Activated CD4-positive, alpha-beta T cell treated with anti-CD3 and anti-CD28 coated beads, Interleukin-2, amount 10 ng/mL, durations not matched to agents 7 days and 5 days (primary cell): ENCODE results near the gene SVIL. TPM values are rescaled to one million over a fixed set of nuclear protein-coding genes. Genes with fewer than 3 reads are reported as not detected.
A peak's percentile ranks its signal among the peaks of the same experiment; 100 is the strongest.
"Not testable (repeated sequence)": the region's sequence is repeated elsewhere in the genome, so short reads cannot be mapped to it uniquely, and the experiment has no call there.

ENCODE experiments used
- CTCF ChIA-PET: fragments of 350-600 bp; sonication (Branson Sonifier 250); formaldehyde crosslinking; loops from one replicate; lab custom pipeline; 2021; ENCODE audit warnings: antibody characterized with exemption; lab: Charles Lee
- POLR2A ChIA-PET: fragments of 350-600 bp; sonication (Branson Sonifier 250); formaldehyde crosslinking; loops from one replicate; lab custom pipeline; 2021; ENCODE audit warnings: antibody characterized with exemption; lab: Charles Lee
- DNase-seq: peaks from one replicate; pipeline ENCODE4 v3.0.0-alpha.2; 2020
- H3K27ac Mint-ChIP-seq: one replicate; pipeline ENCODE4 v1.8.0; 2021; ENCODE audit warnings: mild to moderate bottlenecking, moderate library complexity, mixed read lengths
- H3K27me3 Mint-ChIP-seq: one replicate; pipeline ENCODE4 v1.8.0; 2021; ENCODE audit warnings: mixed read lengths
- H3K36me3 Mint-ChIP-seq: one replicate; pipeline ENCODE4 v1.8.0; 2021; ENCODE audit warnings: low read depth, mixed read lengths
- H3K4me1 Mint-ChIP-seq: one replicate; pipeline ENCODE4 v1.8.0; 2021; ENCODE audit warnings: mixed read lengths
- H3K4me3 Mint-ChIP-seq: one replicate; pipeline ENCODE4 v1.8.0; 2021; ENCODE audit warnings: mild to moderate bottlenecking, moderate library complexity, mixed read lengths
- H3K9me3 Mint-ChIP-seq: one replicate; pipeline ENCODE4 v1.8.0; 2021; ENCODE audit warnings: mixed read lengths
- total RNA-seq, 2 experiments: library from RNA; stranded (reverse); gene quantifications; one replicate each; pipeline ENCODE4 v1.2.3, GENCODE V29; 2021

SVIL gene
- total RNA-seq, 2 experiments from 2014 or later: 22.6 to 26.8 TPM

DNA sequence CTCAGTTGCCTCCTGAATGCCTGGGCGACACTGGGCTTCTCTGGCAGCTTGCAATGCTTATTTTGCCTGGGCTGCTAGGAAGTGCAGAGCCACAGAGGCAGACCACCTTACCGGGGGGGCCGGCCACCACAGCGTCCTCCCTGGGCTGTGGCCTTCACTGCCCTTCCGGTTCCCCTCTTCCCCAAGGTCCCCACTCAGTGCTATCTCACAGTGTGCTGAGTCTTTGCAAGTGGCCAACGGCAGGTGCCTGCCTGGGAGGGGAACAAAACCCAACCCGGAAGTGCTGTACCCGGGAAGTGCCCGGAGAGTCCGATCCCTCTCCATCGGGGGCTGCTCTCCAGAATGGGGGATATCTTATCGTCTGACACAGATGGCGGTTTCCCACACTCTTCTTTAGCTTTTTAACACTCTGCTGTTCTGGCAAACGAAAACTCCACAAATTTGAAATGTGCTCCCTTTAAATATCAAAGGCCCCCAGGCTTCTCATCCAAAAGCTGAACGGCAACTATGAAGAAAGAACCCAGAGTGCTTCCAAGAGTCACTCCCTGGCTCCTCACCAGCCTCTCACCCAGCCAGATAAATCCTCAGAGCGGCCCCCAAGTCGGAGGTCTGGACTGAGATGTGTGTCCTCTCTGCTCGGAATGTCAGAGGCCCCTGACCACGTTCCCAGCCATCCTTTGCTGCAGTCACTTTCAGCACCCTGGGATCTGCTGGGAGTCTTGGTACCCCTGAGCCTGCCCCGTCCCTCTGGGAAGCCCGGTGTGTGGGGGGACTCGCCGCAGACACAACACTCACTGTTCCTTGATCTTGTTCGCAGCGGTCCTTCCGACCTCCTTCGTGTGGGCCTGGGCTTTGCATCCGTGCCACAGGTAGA is 165.1 kb downstream of the SVIL start:
- H3K27ac Mint-ChIP-seq: no peak overlapping the region
- DNase-seq: no peak
- H3K9me3 Mint-ChIP-seq: no peaks in the 10 kb centered on the region
- H3K27me3 Mint-ChIP-seq: no peaks in the 10 kb centered on the region
- peaks cover 9% of the 10 kb centered on the region for H3K4me1 Mint-ChIP-seq
- no peak overlapping the region for H3K4me3 Mint-ChIP-seq
- POLR2A ChIA-PET: no interaction called here
- CTCF ChIA-PET: no interaction called here
- peaks cover 7% of the 10 kb centered on the region for H3K36me3 Mint-ChIP-seq

GRCh38 chr10:29465384-29465783 is 169.4 kb downstream of the SVIL start:
- CTCF ChIA-PET: no interaction called here

DNA sequence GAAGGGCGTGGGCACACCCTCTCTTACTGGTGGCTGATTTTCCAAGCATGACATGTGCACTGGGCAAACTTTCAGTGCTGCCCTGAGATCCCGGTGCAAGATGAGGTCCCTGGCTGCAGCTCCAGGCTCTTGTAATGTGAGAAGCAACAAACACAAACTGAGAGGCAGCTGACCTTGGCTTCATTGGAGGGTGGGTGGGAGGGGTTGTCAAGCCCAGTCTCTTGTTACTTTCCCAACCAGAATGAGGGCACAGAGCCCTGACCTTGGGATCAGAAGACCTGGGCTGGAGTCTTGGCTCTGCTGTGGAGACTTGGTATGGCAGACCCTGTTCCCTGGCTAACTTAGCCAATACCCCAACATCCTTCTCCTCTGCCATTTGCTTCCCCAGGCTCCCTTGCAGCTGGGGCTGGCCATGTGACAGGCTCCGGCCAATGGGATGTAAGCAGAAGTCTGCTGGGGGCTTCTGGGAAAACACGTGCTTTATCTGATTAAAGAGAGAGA is 170.1 kb downstream of the SVIL start:
- DNase-seq, H3K4me1 Mint-ChIP-seq, H3K27me3 Mint-ChIP-seq, CTCF ChIA-PET, H3K27ac Mint-ChIP-seq, H3K4me3 Mint-ChIP-seq, POLR2A ChIA-PET: not testable (repeated sequence)
- Mint-ChIP-seq H3K36me3 (peaks cover 36% of the 10 kb centered on the region), H3K9me3 (peaks cover 14% of the 10 kb centered on the region)

More at GRCh38 chr10:29465384-29465783, 169.4 kb downstream of the SVIL start:
- POLR2A ChIA-PET: no interaction called here
- no peak for DNase-seq
- peaks cover 8% of the 10 kb centered on the region for H3K9me3 Mint-ChIP-seq
- no peak overlapping the region for H3K4me3 Mint-ChIP-seq
- no peak overlapping the region for H3K27ac Mint-ChIP-seq
- H3K27me3 Mint-ChIP-seq: no peaks in the 10 kb centered on the region
- H3K36me3 Mint-ChIP-seq: peaks cover 30% of the 10 kb centered on the region
- H3K4me1 Mint-ChIP-seq: no peaks in the 10 kb centered on the region

DNA sequence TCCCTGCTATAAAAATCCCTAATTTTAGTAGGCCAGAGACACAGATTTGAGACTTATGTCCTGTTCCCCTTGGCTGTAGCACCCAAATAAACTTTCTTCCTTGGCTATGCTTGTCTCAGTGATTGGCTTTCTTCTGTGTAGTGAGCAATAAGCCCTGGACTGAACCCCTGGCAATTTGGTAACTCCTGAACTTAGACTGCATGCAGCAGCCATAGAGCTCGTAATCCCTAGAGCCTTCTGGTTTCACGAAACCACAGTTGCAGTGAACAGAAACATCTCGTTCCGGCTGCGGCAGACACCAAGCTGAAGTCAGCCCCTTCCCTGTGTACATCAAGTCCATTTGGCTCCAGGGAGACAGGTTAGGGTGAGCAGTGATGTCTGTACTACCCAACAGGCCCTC is 173.7 kb downstream of the SVIL start:
- DNase-seq: no peak
- Mint-ChIP-seq H3K27me3 (no peaks in the 10 kb centered on the region), H3K27ac (no peak overlapping the region), H3K4me3 (no peak overlapping the region), H3K4me1 (no peaks in the 10 kb centered on the region), H3K9me3 (peaks cover 17% of the 10 kb centered on the region), H3K36me3 (peaks cover 48% of the 10 kb centered on the region)
- POLR2A ChIA-PET: no interaction called here
- CTCF ChIA-PET: interaction anchor here (0.9 to 1.3 kb wide), 2 partner anchors 36 to 52 kb away, joined by 3 to 4 read pairs; no protein-coding TSS in a partner anchor

DNA sequence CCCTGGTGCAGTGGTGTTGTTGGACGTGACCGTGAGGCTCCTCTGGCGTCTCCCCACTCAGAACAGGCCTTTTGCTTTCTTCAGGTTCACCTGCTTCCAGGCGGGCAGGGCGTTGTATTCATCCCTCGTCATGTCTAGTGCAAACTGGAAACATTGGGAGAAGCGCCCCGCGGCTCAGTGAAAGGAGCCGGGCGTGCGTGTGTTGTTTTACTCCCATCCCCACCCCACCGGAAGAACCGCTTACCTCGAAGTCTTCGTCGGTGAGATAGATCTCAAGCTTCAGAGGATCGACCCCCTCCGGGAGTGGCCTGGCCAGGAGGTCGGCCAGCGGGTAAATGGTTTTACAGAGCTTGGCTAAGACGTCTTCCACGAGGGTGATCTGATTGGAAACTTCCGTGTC is 176.6 kb downstream of the SVIL start:
- H3K27ac Mint-ChIP-seq, H3K27me3 Mint-ChIP-seq, H3K4me3 Mint-ChIP-seq, DNase-seq, POLR2A ChIA-PET, H3K4me1 Mint-ChIP-seq: not testable (repeated sequence)
- Mint-ChIP-seq H3K36me3 (peaks cover 44% of the 10 kb centered on the region), H3K9me3 (peaks cover 17% of the 10 kb centered on the region)
- CTCF ChIA-PET: interaction anchor here (1.0 kb wide), 1 partner anchor 141 kb away, joined by 3 read pairs; no protein-coding TSS in a partner anchor

GRCh38 chr10:29455095-29455494 is 179.7 kb downstream of the SVIL start:
- POLR2A ChIA-PET: no interaction called here
- Mint-ChIP-seq H3K9me3 (peaks cover 6% of the 10 kb centered on the region), H3K4me1 (no peaks in the 10 kb centered on the region), H3K36me3 (peaks cover 23% of the 10 kb centered on the region), H3K27me3 (no peaks in the 10 kb centered on the region), H3K4me3 (no peak overlapping the region), H3K27ac (no peak overlapping the region)
- CTCF ChIA-PET: no interaction called here
- DNase-seq: no peak

GRCh38 chr10:29454250-29454649 is 180.5 kb downstream of the SVIL start:
- Mint-ChIP-seq H3K27ac (no peak overlapping the region), H3K9me3 (no peaks in the 10 kb centered on the region), H3K4me3 (no peak overlapping the region), H3K36me3 (peaks cover 15% of the 10 kb centered on the region), H3K27me3 (no peaks in the 10 kb centered on the region), H3K4me1 (peaks cover under 1% of the 10 kb centered on the region)
- DNase-seq: no peak
- POLR2A ChIA-PET: no interaction called here
- CTCF ChIA-PET: no interaction called here

DNA sequence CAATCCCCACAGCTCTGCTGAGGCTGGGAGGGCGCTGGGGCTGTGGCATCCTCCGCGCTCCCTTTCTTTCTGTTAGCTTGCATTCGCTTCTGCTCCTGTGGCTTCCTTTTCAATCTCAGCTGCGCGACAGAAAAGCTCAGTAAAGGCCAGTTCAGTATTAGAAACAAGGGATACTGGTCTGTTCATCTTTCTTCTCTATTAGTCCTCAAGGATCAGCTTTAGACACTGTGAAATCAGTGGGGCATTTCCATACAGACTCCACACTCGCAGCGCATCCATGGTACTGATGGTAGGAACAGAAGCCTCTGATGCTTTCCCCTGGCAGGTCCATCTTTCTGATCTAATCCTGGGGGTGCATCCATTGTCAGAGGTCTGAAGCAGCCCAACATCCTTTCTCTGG is 182.2 kb downstream of the SVIL start:
- ChIA-PET POLR2A (no interaction called here), CTCF (no interaction called here)
- Mint-ChIP-seq H3K27me3 (no peaks in the 10 kb centered on the region), H3K9me3 (no peaks in the 10 kb centered on the region), H3K4me3 (no peak overlapping the region), H3K27ac (no peak overlapping the region), H3K4me1 (peaks cover 4% of the 10 kb centered on the region), H3K36me3 (peaks cover 7% of the 10 kb centered on the region)
- DNase-seq: no peak

- POLR2A ChIA-PET: no interaction called here
- CTCF ChIA-PET: no interaction called here
Observed at GRCh38 chr10:29451946-29452345, 182.8 kb downstream of the SVIL start.

DNA sequence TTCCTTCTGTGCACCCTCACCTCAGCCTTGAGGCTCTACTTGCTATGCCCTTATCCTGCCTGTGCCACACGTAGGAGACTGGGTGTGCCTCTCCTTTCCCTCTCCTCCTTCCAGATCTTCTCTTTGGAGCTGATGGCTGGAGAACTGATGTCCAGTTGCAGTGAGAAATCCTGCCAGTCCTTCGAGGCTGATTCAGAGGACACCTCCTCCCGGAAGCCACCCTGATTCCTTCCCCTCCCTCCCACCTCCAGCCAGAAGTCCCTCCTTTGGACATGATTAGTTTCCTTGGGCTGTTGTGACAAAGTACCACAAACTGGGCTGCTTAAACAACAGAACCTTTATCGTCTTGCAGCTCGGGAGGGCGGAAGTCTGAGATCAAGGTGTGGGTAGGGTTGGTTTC is 184.4 kb downstream of the SVIL start:
- CTCF ChIA-PET: no interaction called here
- no peak for DNase-seq
- no peak overlapping the region for H3K27ac Mint-ChIP-seq
- no peaks in the 10 kb centered on the region for H3K9me3 Mint-ChIP-seq
- peaks cover 3% of the 10 kb centered on the region for H3K36me3 Mint-ChIP-seq
- H3K27me3 Mint-ChIP-seq: no peaks in the 10 kb centered on the region
- peaks cover 10% of the 10 kb centered on the region for H3K4me1 Mint-ChIP-seq
- POLR2A ChIA-PET: no interaction called here
- no peak overlapping the region for H3K4me3 Mint-ChIP-seq

More at GRCh38 chr10:29451946-29452345, 182.8 kb downstream of the SVIL start:
- Mint-ChIP-seq H3K9me3 (no peaks in the 10 kb centered on the region), H3K27ac (no peak overlapping the region), H3K4me3 (no peak overlapping the region), H3K4me1 (peaks cover 4% of the 10 kb centered on the region), H3K36me3 (peaks cover 7% of the 10 kb centered on the region), H3K27me3 (no peaks in the 10 kb centered on the region)
- no peak for DNase-seq

DNA sequence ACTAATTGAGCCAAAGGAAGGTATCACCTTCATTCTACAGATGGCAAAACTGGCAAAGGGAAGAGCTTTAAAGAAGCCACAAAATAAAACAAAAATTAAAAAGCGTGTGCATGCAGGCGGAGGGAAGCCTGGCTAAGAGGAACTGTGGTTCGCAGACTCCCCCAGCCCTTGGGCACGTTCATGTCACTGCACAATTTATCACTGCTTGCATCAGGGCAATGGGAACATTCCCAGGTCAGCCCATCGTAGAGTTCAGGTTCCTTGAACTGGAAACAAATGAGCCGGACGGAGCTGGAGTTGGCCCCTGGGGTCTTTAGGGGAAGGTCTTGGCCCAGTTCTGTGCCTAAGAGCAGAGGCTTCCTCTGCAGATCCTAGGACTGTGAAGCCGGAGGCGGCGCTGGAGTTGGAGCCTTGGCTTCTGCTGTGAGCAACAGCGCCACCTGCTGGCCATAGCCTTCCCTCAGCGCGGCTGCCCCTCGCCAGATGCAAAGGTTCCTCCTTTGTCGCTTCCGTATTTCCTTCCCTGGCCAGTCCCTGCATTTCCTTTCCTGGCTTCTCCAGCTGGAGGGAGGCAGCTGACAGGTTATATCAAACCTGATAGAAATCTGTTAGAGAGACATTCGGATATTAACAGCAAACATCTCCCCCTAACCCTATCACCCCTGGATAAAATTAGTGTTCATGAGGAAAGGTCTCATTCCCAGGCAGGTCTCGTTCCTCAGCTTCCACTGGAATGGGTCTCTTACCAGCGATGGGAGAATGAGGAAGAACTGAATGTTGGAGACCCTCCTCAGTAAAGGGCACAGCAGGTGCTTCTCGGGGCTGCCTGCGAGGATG is 185.8 kb downstream of the SVIL start:
- H3K27ac Mint-ChIP-seq, H3K9me3 Mint-ChIP-seq, H3K36me3 Mint-ChIP-seq, H3K27me3 Mint-ChIP-seq, H3K4me3 Mint-ChIP-seq, CTCF ChIA-PET, POLR2A ChIA-PET: not testable (repeated sequence)
- H3K4me1 Mint-ChIP-seq: peaks cover 10% of the 10 kb centered on the region
- peak; percentile 73 for DNase-seq

GRCh38 chr10:29448125-29448524 is 186.6 kb downstream of the SVIL start:
- H3K4me1 Mint-ChIP-seq: peaks cover 12% of the 10 kb centered on the region
- POLR2A ChIA-PET: no interaction called here
- CTCF ChIA-PET: no interaction called here
- no peak overlapping the region for H3K27ac Mint-ChIP-seq
- H3K27me3 Mint-ChIP-seq: no peaks in the 10 kb centered on the region
- H3K36me3 Mint-ChIP-seq: no peaks in the 10 kb centered on the region
- no peaks in the 10 kb centered on the region for H3K9me3 Mint-ChIP-seq
- DNase-seq: no peak
- H3K4me3 Mint-ChIP-seq: no peak overlapping the region

DNA sequence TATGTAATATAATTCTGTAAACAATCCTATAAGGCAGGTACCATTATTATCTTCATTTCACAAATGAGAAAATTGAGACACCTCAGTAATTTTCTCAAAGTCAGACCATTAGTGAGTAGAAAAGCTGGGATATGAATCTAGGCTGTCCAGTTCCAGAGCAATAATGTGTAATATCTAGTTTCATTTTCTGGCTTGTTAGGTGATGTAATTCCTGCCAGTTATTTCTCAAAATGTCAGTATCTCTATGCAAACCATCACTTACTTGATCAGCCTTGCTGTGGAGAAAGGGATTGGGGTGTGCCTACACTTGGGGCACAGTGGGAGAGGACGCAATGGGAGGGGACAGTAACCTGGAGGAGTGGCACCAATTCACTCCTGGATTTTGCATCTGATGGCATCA is 188.4 kb downstream of the SVIL start:
- no peak for DNase-seq
- POLR2A ChIA-PET: no interaction called here
- no peaks in the 10 kb centered on the region for H3K36me3 Mint-ChIP-seq
- no peak overlapping the region for H3K4me3 Mint-ChIP-seq
- H3K27me3 Mint-ChIP-seq: no peaks in the 10 kb centered on the region
- H3K27ac Mint-ChIP-seq: no peak overlapping the region
- H3K9me3 Mint-ChIP-seq: no peaks in the 10 kb centered on the region
- peaks cover 12% of the 10 kb centered on the region for H3K4me1 Mint-ChIP-seq
- CTCF ChIA-PET: interaction anchor here (1.3 kb wide), 1 partner anchor 21 kb away, joined by 4 read pairs; no protein-coding TSS in a partner anchor
